Loucy (cell line): ENCODE measurements around the gene GNB5.

Experiments
- H2AFZ ChIP-seq: fragments of 200-600 bp; sonication (generic); 2 replicates; pipeline ENCODE4 v1.6.0; 2016; ENCODE audit warnings: antibody characterized with exemption, mild to moderate bottlenecking, low read length, moderate library complexity
- H3F3A ChIP-seq: fragments of 200-600 bp; 2 replicates; pipeline ENCODE4 v1.6.0; 2016; ENCODE audit warnings: antibody characterized with exemption, low read depth, mild to moderate bottlenecking
- H3K27me3 ChIP-seq: fragments of 200-600 bp; sonication (generic); 2 replicates; pipeline ENCODE4 v1.6.1; 2014; ENCODE audit warnings: low read length, mild to moderate bottlenecking; ENCODE audit not compliant: insufficient read depth, poor library complexity, severe bottlenecking
- H3K36me3 ChIP-seq: fragments of 200-600 bp; sonication (generic); 2 replicates; pipeline ENCODE4 v1.6.1; 2016; ENCODE audit warnings: low read length; ENCODE audit not compliant: insufficient read depth
- H3K4me1 ChIP-seq: fragments of 200-600 bp; sonication (generic); 2 replicates; pipeline ENCODE4 v1.5.1; 2014; ENCODE audit warnings: low read length, mild to moderate bottlenecking; ENCODE audit not compliant: insufficient read depth, poor library complexity, severe bottlenecking
- H3K4me2 ChIP-seq: fragments of 200-600 bp; sonication (generic); 2 replicates; pipeline ENCODE4 v1.6.0; 2014; ENCODE audit warnings: antibody characterized with exemption, low read length, low read depth, mild to moderate bottlenecking; ENCODE audit not compliant: poor library complexity, severe bottlenecking
- H3K4me3 ChIP-seq: fragments of 200-600 bp; sonication (generic); 2 replicates; pipeline ENCODE4 v1.5.1; 2014; ENCODE audit warnings: low read length, mild to moderate bottlenecking, mixed read lengths; ENCODE audit not compliant: poor library complexity, severe bottlenecking
- H3K79me2 ChIP-seq: fragments of 200-600 bp; sonication (generic); 2 replicates; pipeline ENCODE4 v1.6.1; 2014; ENCODE audit warnings: low read length; ENCODE audit not compliant: insufficient read depth
- H3K9ac ChIP-seq: fragments of 200-600 bp; sonication (generic); 2 replicates; pipeline ENCODE4 v1.6.0; 2014; ENCODE audit warnings: mild to moderate bottlenecking, low read depth, low read length, moderate library complexity; ENCODE audit not compliant: poor library complexity, severe bottlenecking
- H3K9me2 ChIP-seq: fragments of 200-600 bp; sonication (generic); replicated peaks from 2 replicates; pipeline ENCODE4 v1.6.1; 2016; ENCODE audit warnings: low read depth, low read length, mixed read lengths
- H3K9me3 ChIP-seq: fragments of 200-600 bp; sonication (generic); 2 replicates; pipeline ENCODE4 v1.6.1; 2014; ENCODE audit warnings: mild to moderate bottlenecking, antibody characterized with exemption, low read length, low read depth; ENCODE audit not compliant: insufficient read depth
- H4K20me1 ChIP-seq: fragments of 200-600 bp; sonication (generic); 2 replicates; pipeline ENCODE4 v1.6.0; 2014; ENCODE audit warnings: antibody characterized with exemption, low read length, mild to moderate bottlenecking; ENCODE audit not compliant: insufficient read depth, poor library complexity, severe bottlenecking
- CTCF ChIP-seq: fragments of 200-600 bp; sonication (generic); conservative IDR thresholded peaks from 2 replicates; pipeline ENCODE4 v1.5.1; 2014; ENCODE audit warnings: mild to moderate bottlenecking, antibody characterized with exemption, low read length
- EZH2phosphoT487 ChIP-seq: fragments of 200-600 bp; IDR thresholded peaks from 2 replicates; pipeline ENCODE4 v1.6.1; 2018; ENCODE audit warnings: antibody characterized with exemption, mild to moderate bottlenecking, moderate library complexity, borderline replicate concordance

GNB5 gene

GRCh38 chr15:52200831-52201365 lies 9.7 kb upstream of the GNB5 start:
- no peaks in the 10 kb centered on the region for H3K79me2 ChIP-seq
- H3K27me3 ChIP-seq = no peaks in the 10 kb centered on the region
- H3K9me3 ChIP-seq = no peaks in the 10 kb centered on the region
- peaks cover 8% of the 10 kb centered on the region; the same call in 1 of the 2 replicates for H3K36me3 ChIP-seq
- no peak overlapping the region for H2AFZ ChIP-seq
- no peaks in the 10 kb centered on the region for H3K9me2 ChIP-seq
- TF ChIP-seq EZH2phosphoT487 = no peak
- TF ChIP-seq CTCF = no peak
- H3K4me1 ChIP-seq = no peaks in the 10 kb centered on the region
- H3K4me3 ChIP-seq = no peak overlapping the region
- no peak overlapping the region for H3K9ac ChIP-seq
- H3K4me2 ChIP-seq = no peak overlapping the region
- H3F3A ChIP-seq = no peaks in the 10 kb centered on the region
- no peaks in the 10 kb centered on the region for H4K20me1 ChIP-seq

DNA sequence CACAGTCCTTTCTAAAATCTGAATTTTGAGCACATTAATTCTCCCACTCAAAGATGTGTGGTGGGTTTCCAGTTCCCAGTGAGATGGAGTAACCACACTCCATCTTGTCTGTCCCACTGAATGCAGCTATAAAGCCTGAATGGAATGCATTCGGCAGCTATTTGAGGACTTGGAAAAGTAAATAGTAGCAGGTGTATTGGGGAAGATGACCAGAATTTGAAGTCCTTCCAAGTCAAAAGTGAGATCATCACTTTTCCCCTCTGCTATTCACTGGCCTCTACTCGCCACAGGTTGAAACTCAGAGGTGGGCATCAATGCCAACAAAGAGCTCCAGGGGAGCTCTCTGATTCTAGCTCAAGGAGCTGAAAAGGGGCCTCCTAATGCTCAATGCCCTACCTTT lies 8.1 kb upstream of the GNB5 start:
- H3F3A ChIP-seq = no peaks in the 10 kb centered on the region
- no peaks in the 10 kb centered on the region for H4K20me1 ChIP-seq
- H3K4me3 ChIP-seq = no peak overlapping the region
- H3K9ac ChIP-seq = no peak overlapping the region
- H3K4me1 ChIP-seq = no peaks in the 10 kb centered on the region
- no peak overlapping the region for H2AFZ ChIP-seq
- TF ChIP-seq EZH2phosphoT487 (no peak), CTCF (no peak)
- no peaks in the 10 kb centered on the region for H3K79me2 ChIP-seq
- no peak overlapping the region for H3K4me2 ChIP-seq
- H3K36me3 ChIP-seq = 0 out of 2 replicates have a peak, but pooled peaks cover 5% of the 10 kb centered on the region
- no peaks in the 10 kb centered on the region for H3K9me3 ChIP-seq
- no peaks in the 10 kb centered on the region for H3K27me3 ChIP-seq
- no peaks in the 10 kb centered on the region for H3K9me2 ChIP-seq

GRCh38 chr15:52196891-52197290 lies 5.7 kb upstream of the GNB5 start:
- Histone ChIP-seq H3F3A (no peaks in the 10 kb centered on the region), H3K4me1 (no peaks in the 10 kb centered on the region), H3K27me3 (no peaks in the 10 kb centered on the region), H3K36me3 (0 out of 2 replicates have a peak, but pooled peaks cover 5% of the 10 kb centered on the region), H3K4me2 (no peak overlapping the region), H3K4me3 (no peak overlapping the region), H3K9ac (no peak overlapping the region), H3K79me2 (no peaks in the 10 kb centered on the region), H3K9me3 (no peaks in the 10 kb centered on the region), H3K9me2 (no peaks in the 10 kb centered on the region), H4K20me1 (no peaks in the 10 kb centered on the region), H2AFZ (no peak overlapping the region)
- TF ChIP-seq EZH2phosphoT487 (no peak), CTCF (no peak)
